Anterior cingulate cortex (tissue), 58 donors: ENCODE measurements around the gene ADH4.
"Not testable (repeated sequence)": the region's sequence is repeated elsewhere in the genome, so short reads cannot be mapped to it uniquely, and the experiment has no call there.

ENCODE experiments used
- DNase-seq, 58 donors: peaks; one replicate each; lab custom pipeline; 2025; lab: John Stamatoyannopoulos, UW

The ADH4 gene

GRCh38 chr4:99135541-99136162 is 8.4 kb downstream of the ADH4 start:
- no peak for DNase-seq

- DNase-seq, result no peak
These were observed 9.5 kb downstream of the ADH4 start for GRCh38 chr4:99134586-99134985.

GRCh38 chr4:99131378-99131777 is 12.7 kb downstream of the ADH4 start:
- no peak for DNase-seq

- DNase-seq, result no peak
These were observed 17.7 kb downstream of the ADH4 start for GRCh38 chr4:99126376-99126775.

- DNase-seq, result no peak
These were observed 23.1 kb downstream of the ADH4 start for GRCh38 chr4:99121008-99121407.

GRCh38 chr4:99120501-99120900 is 23.6 kb downstream of the ADH4 start:
- DNase-seq, result no peak

- DNase-seq, result no peak
These were observed 26.0 kb downstream of the ADH4 start for GRCh38 chr4:99117876-99118693.

- not testable (repeated sequence) for DNase-seq
These were observed 26.8 kb downstream of the ADH4 start for GRCh38 chr4:99117122-99117841.

- DNase-seq, result not testable (repeated sequence)
These were observed 34.8 kb downstream of the ADH4 start for GRCh38 chr4:99109286-99109685.

GRCh38 chr4:99104153-99104552 is 39.9 kb downstream of the ADH4 start:
- DNase-seq, result no peak

- DNase-seq, result no peak
These were observed 40.9 kb downstream of the ADH4 start for GRCh38 chr4:99103166-99103565.

GRCh38 chr4:99102634-99103033 is 41.5 kb downstream of the ADH4 start:
- DNase-seq, result no peak

- no peak for DNase-seq
These were observed 43.2 kb downstream of the ADH4 start for GRCh38 chr4:99100876-99101275.

GRCh38 chr4:99099814-99100213 is 44.3 kb downstream of the ADH4 start:
- DNase-seq, result not testable (repeated sequence)

GRCh38 chr4:99099311-99099710 is 44.8 kb downstream of the ADH4 start:
- no peak for DNase-seq

GRCh38 chr4:99091841-99092240 is 52.3 kb downstream of the ADH4 start:
- DNase-seq, result not testable (repeated sequence)

GRCh38 chr4:99091216-99091575 is 52.9 kb downstream of the ADH4 start:
- DNase-seq, result no peak

GRCh38 chr4:99090481-99091215 is 53.4 kb downstream of the ADH4 start:
- no peak for DNase-seq

GRCh38 chr4:99088481-99089365 is 55.4 kb downstream of the ADH4 start, which contains the start of gene ADH5:
Gene ADH5, minus strand, starts transcription at chr4:99088788. Its CDS starts 88 bp downstream, at chr4:99088700.
- DNase-seq, result peak; percentile 31 to 89 (median 78)

- peak in 28 of 58 donors; percentile 20 to 77 (median 47) for DNase-seq
These were observed 56.1 kb downstream of the ADH4 start for GRCh38 chr4:99088023-99088449.
